Muscle layer of duodenum (tissue), 2 donors: ENCODE measurements around the gene TBX6.
"Not testable (repeated sequence)": the region's sequence is repeated elsewhere in the genome, so short reads cannot be mapped to it uniquely, and the experiment has no call there.

Experiments used
- H3K27ac ChIP-seq: one replicate; pipeline ENCODE4 v1.7.0; 2013; ENCODE audit warnings: mild to moderate bottlenecking, low read length
- H3K27me3 ChIP-seq: one replicate; pipeline ENCODE4 v1.7.0; 2013; ENCODE audit warnings: low read depth, mild to moderate bottlenecking, control low read depth, low read length
- H3K36me3 ChIP-seq, 2 donors: one replicate each; pipeline ENCODE4 v1.7.0; 2013; ENCODE audit warnings: low read length in 2 of 2, control low read depth in 1 of 2, mild to moderate bottlenecking in 1 of 2; ENCODE audit not compliant: insufficient read depth in 2 of 2, control insufficient read depth in 1 of 2
- H3K4me1 ChIP-seq, 2 donors: one replicate each; pipeline ENCODE4 v1.7.0; 2013; ENCODE audit warnings: low read length in 2 of 2, mild to moderate bottlenecking in 2 of 2, control low read depth in 1 of 2, moderate library complexity in 1 of 2; ENCODE audit not compliant: insufficient read depth in 2 of 2, control insufficient read depth in 1 of 2
- H3K4me3 ChIP-seq, 2 donors: one replicate each; pipeline ENCODE4 v1.7.0; 2013; ENCODE audit warnings: low read length in 2 of 2, low read depth in 1 of 2, mild to moderate bottlenecking in 1 of 2
- H3K9me3 ChIP-seq, 2 donors: one replicate each; pipeline ENCODE4 v1.7.0; 2013; ENCODE audit warnings: low read length in 2 of 2, control low read depth in 1 of 2, mild to moderate bottlenecking in 1 of 2; ENCODE audit not compliant: control insufficient read depth in 1 of 2
- donor health status: healthy.

Gene TBX6

GRCh38 chr16:30040690-30041089, 51.0 kb downstream of the TBX6 start:
- H3K9me3 ChIP-seq, H3K27ac ChIP-seq, H3K4me3 ChIP-seq: not testable (repeated sequence)

GRCh38 chr16:30040221-30040620, 51.5 kb downstream of the TBX6 start:
- H3K27ac ChIP-seq, result no peak overlapping the region
- H3K9me3 ChIP-seq, result no peaks in the 10 kb centered on the region
- no peaks in the 10 kb centered on the region for H3K4me1 ChIP-seq
- H3K4me3 ChIP-seq, result no peak overlapping the region
- H3K36me3 ChIP-seq, result no peaks in the 10 kb centered on the region
- H3K27me3 ChIP-seq, result no peaks in the 10 kb centered on the region

More at GRCh38 chr16:30040690-30041089, 51.0 kb downstream of the TBX6 start:
- not testable (repeated sequence) for H3K4me1 ChIP-seq, H3K27me3 ChIP-seq, H3K36me3 ChIP-seq
